WI38 (cell line): ENCODE results near the gene TIGD2.

Source experiments
- H3K4me3 ChIP-seq: 2 replicates; pipeline ENCODE4 v1.5.1; 2011; ENCODE audit warnings: low read depth, mild to moderate bottlenecking, control low read depth, low read length
- TF ChIP-seq, protein P1 (sequence below): IDR thresholded peaks from 2 replicates; pipeline ENCODE4 v1.5.1; 2012; ENCODE audit warnings: low read depth, mild to moderate bottlenecking, control low read depth, low read length

Gene TIGD2

GRCh38 chr4:89162496-89162895 is 51.2 kb downstream of the TIGD2 start:
- H3K4me3 ChIP-seq, result no peak overlapping the region
- TF ChIP-seq, protein P1, sequence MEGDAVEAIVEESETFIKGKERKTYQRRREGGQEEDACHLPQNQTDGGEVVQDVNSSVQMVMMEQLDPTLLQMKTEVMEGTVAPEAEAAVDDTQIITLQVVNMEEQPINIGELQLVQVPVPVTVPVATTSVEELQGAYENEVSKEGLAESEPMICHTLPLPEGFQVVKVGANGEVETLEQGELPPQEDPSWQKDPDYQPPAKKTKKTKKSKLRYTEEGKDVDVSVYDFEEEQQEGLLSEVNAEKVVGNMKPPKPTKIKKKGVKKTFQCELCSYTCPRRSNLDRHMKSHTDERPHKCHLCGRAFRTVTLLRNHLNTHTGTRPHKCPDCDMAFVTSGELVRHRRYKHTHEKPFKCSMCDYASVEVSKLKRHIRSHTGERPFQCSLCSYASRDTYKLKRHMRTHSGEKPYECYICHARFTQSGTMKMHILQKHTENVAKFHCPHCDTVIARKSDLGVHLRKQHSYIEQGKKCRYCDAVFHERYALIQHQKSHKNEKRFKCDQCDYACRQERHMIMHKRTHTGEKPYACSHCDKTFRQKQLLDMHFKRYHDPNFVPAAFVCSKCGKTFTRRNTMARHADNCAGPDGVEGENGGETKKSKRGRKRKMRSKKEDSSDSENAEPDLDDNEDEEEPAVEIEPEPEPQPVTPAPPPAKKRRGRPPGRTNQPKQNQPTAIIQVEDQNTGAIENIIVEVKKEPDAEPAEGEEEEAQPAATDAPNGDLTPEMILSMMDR, result no peak

GRCh38 chr4:89162987-89163386 is 51.7 kb downstream of the TIGD2 start:
- TF ChIP-seq, protein P1, result no peak
- H3K4me3 ChIP-seq, result no peak overlapping the region

- no peak overlapping the region for H3K4me3 ChIP-seq
- TF ChIP-seq, protein P1, result no peak
These were observed 53.1 kb downstream of the TIGD2 start for GRCh38 chr4:89164400-89164799.
